ENCODE data around the gene CRIM1. TPM values are rescaled to one million over a fixed set of nuclear protein-coding genes. Genes with fewer than 3 reads are reported as not detected.
A peak's percentile ranks its signal among the peaks of the same experiment; 100 is the strongest.

CRIM1 gene
- total RNA-seq, 1 donor from 2014 or later, result 105 TPM

DNA sequence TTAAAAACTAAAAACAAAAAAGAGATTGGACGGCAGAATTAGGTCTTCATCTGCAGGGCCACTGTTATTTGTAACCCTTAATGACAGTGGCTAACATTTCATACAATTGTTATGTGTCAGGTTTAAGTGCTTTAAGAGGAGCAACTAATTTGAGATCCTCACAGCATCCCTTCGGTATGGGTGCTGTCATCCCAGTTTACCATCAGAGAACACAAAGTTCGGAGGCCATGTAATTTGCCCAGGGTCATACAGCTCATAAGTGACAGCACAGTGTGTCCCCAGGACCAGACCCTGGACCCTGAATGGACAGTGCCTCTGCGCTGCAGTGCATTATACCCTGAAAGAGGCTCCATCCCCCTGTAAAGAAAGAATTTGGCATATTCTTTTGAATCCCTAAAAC, 127.7 kb downstream of the CRIM1 start:
- TF ChIP-seq, protein P1, sequence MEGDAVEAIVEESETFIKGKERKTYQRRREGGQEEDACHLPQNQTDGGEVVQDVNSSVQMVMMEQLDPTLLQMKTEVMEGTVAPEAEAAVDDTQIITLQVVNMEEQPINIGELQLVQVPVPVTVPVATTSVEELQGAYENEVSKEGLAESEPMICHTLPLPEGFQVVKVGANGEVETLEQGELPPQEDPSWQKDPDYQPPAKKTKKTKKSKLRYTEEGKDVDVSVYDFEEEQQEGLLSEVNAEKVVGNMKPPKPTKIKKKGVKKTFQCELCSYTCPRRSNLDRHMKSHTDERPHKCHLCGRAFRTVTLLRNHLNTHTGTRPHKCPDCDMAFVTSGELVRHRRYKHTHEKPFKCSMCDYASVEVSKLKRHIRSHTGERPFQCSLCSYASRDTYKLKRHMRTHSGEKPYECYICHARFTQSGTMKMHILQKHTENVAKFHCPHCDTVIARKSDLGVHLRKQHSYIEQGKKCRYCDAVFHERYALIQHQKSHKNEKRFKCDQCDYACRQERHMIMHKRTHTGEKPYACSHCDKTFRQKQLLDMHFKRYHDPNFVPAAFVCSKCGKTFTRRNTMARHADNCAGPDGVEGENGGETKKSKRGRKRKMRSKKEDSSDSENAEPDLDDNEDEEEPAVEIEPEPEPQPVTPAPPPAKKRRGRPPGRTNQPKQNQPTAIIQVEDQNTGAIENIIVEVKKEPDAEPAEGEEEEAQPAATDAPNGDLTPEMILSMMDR (IDR thresholded peaks at IDR 0.05), result no peak
- no peak for ATAC-seq
- Histone ChIP-seq H3K9me3 (no peaks in the 10 kb centered on the region), H3K4me1 (peaks cover 69% of the 10 kb centered on the region), H3K27me3 (ENCODE audit: low read depth) (no peaks in the 10 kb centered on the region), H3K27ac (no peak overlapping the region), H3K4me3 (no peak overlapping the region), H3K36me3 (peaks cover 47% of the 10 kb centered on the region)
- DNase-seq, result no peak
- intact Hi-C loops (cut with DNase I), result no loop called here

DNA sequence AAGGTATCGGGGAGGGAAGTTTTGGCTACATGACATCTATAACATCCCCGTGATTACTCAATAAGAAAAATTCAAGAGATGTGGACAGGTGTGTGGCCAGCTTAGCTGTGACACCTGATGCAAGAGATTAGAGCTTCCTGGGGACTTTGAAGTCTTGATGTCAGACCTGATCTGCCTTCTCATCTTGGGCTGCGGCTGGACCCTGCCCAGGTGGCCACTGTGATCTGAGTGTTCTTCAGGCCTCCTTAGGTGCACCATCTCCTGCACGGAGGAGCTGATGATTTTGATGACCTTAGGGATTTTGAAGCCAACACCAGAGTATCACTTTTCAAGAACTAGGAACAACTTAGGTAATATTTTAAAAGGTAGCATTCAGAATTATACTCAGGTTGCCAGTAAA, 128.9 kb downstream of the CRIM1 start:
- Histone ChIP-seq H3K27ac (no peak overlapping the region), H3K4me3 (no peak overlapping the region), H3K27me3 (ENCODE audit: low read depth) (no peaks in the 10 kb centered on the region), H3K36me3 (peaks cover 38% of the 10 kb centered on the region), H3K9me3 (no peaks in the 10 kb centered on the region), H3K4me1 (peaks cover 63% of the 10 kb centered on the region)
- TF ChIP-seq, protein P1 (IDR thresholded peaks at IDR 0.05), result no peak
- no peak for ATAC-seq
- no peak for DNase-seq
- intact Hi-C loops (cut with DNase I), result no loop called here

DNA sequence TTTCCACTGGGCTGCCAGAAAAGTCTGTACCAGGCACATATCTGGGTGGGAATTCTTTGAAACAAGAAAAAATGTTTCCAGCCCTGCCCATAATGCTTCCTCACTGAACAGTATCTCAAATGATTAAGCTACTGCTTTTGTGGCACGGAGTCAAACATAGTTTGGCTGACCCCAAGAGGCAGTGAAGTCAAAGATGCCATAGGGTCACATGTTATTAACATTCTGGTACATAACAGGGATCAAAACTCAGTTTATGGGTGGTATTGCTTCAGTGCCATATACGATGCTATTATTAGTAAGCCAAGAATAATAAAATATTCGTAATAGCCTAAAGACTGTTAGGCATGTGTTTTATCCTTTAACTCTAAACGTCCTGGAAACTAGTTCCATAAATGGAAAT, 129.9 kb downstream of the CRIM1 start:
- H3K36me3 ChIP-seq, result peaks cover 27% of the 10 kb centered on the region
- no peak overlapping the region for H3K27ac ChIP-seq
- peak in 1 of 2 donors; percentile 12 for ATAC-seq
- DNase-seq, result no peak
- TF ChIP-seq, protein P1 (IDR thresholded peaks at IDR 0.05), result no peak
- H3K4me1 ChIP-seq, result peaks cover 63% of the 10 kb centered on the region
- intact Hi-C loops (cut with DNase I), result no loop called here
- H3K9me3 ChIP-seq, result no peaks in the 10 kb centered on the region
- no peak overlapping the region for H3K4me3 ChIP-seq
- no peaks in the 10 kb centered on the region for H3K27me3 ChIP-seq (ENCODE audit: low read depth)

DNA sequence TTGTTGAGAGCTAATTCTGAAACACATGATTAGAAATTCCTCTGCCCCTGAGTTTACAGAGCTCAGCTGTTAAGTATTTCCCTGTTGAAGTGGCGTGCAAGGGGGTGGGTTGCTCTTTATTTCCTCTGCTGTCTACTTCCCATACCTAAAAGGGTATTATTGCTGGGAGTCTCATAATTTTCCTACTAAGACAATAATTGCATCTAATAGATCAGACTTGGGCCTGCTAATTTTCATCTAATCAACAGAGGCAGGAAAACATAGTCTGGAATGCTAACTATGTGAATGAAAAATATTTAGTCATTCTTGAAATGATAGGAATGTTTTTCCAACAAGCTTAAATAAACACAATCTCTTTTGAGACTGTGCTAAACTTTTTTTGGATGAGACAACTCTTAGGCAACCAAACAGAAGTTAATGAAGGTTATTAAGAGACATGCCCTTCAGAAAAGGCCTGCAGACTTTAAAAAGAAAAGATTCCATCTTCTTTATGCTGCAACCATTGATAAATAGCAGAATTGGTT, 131.0 kb downstream of the CRIM1 start:
- Histone ChIP-seq H3K27ac (peak overlapping the region; percentile 56), H3K27me3 (ENCODE audit: low read depth) (no peaks in the 10 kb centered on the region), H3K9me3 (no peaks in the 10 kb centered on the region), H3K4me1 (peaks cover 63% of the 10 kb centered on the region), H3K4me3 (no peak overlapping the region), H3K36me3 (peaks cover 17% of the 10 kb centered on the region)
- DNase-seq (no peak), ATAC-seq (peak in 1 of 2 donors; percentile 38)
- intact Hi-C loops (cut with DNase I), result no loop called here
- TF ChIP-seq, protein P1 (IDR thresholded peaks at IDR 0.05), result no peak

DNA sequence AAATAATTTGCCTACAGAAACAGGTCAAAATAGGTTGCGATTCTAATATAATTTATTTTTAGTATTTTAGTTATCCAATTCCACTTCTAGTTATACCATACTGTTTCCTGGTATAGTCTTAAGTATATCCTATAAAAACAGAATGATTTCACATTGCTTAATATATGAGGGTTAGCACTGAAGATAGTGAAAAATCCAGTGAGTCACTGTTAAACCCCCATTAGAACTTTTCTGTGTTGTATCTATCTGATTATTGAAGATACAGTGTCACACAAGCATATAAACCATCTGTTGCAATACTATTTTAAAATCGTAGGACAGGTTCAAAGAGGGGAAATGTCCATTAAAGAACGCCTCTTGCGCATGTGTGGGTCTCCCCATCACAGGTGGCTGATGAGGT, 132.4 kb downstream of the CRIM1 start:
- Histone ChIP-seq H3K27me3 (ENCODE audit: low read depth) (no peaks in the 10 kb centered on the region), H3K4me1 (peaks cover 51% of the 10 kb centered on the region), H3K4me3 (no peak overlapping the region), H3K36me3 (peaks cover 10% of the 10 kb centered on the region), H3K27ac (no peak overlapping the region), H3K9me3 (no peaks in the 10 kb centered on the region)
- TF ChIP-seq, protein P1 (IDR thresholded peaks at IDR 0.05), result no peak
- intact Hi-C loops (cut with DNase I), result no loop called here
- no peak for DNase-seq
- ATAC-seq, result no peak

All from lower lobe of right lung (tissue), 2 donors.